Natural killer cell (primary cell): ENCODE data around the gene STK32B. TPM values are rescaled to one million over a fixed set of nuclear protein-coding genes. Genes with fewer than 3 reads are reported as not detected.

Source experiments
- ATAC-seq, 3 donors: fragments of 150-1000 bp in 2 of 3; fragments of 200-7000 bp in 1 of 3; cut with Tn5 transposase; 1 replicate in 1 of 3; 2 replicates in 2 of 3; pipeline ENCODE4 v1.10.0; 2021; ENCODE audit warnings: mild to moderate bottlenecking in 2 of 3, moderate library complexity in 2 of 3
- DNase-seq, 2 donors: peaks; one replicate each; pipeline versions ENCODE4 v3.0.0 to v3.0.0-alpha.2; 2013 to 2021; ENCODE audit warnings: mixed read lengths in 1 of 2
- H3K27ac ChIP-seq: one replicate; pipeline ENCODE4 v1.5.1; 2013; ENCODE audit warnings: mild to moderate bottlenecking, low read length
- H3K27me3 ChIP-seq: one replicate; pipeline ENCODE4 v1.6.1; 2013; ENCODE audit warnings: low read length; ENCODE audit not compliant: control insufficient read depth, insufficient read depth
- H3K36me3 ChIP-seq: one replicate; pipeline ENCODE4 v1.6.1; 2013; ENCODE audit warnings: low read length; ENCODE audit not compliant: control insufficient read depth, insufficient read depth
- H3K4me1 ChIP-seq: one replicate; pipeline ENCODE4 v1.6.1; 2013; ENCODE audit warnings: low read length; ENCODE audit not compliant: control insufficient read depth, insufficient read depth
- H3K4me3 ChIP-seq: one replicate; pipeline ENCODE4 v1.5.1; 2013; ENCODE audit warnings: low read length
- H3K9me3 ChIP-seq: one replicate; pipeline ENCODE4 v1.6.1; 2013; ENCODE audit warnings: low read length; ENCODE audit not compliant: control insufficient read depth, insufficient read depth
- H3K27ac Mint-ChIP-seq, 2 donors: one replicate each; pipeline ENCODE4 v1.8.0; 2022; ENCODE audit warnings: mild to moderate bottlenecking in 2 of 2, mixed read lengths in 2 of 2, moderate library complexity in 1 of 2
- H3K27me3 Mint-ChIP-seq, 2 donors: one replicate each; pipeline ENCODE4 v1.8.0; 2022; ENCODE audit warnings: low read depth in 2 of 2, mixed read lengths in 2 of 2
- H3K36me3 Mint-ChIP-seq: one replicate; pipeline ENCODE4 v1.8.0; 2022; ENCODE audit warnings: mixed read lengths
- H3K4me1 Mint-ChIP-seq, 2 donors: one replicate each; pipeline ENCODE4 v1.8.0; 2022; ENCODE audit warnings: mixed read lengths in 2 of 2
- H3K4me3 Mint-ChIP-seq: one replicate; pipeline ENCODE4 v1.8.0; 2022; ENCODE audit warnings: mild to moderate bottlenecking, moderate library complexity, mixed read lengths
- H3K9me3 Mint-ChIP-seq, 2 donors: one replicate each; pipeline ENCODE4 v1.8.0; 2022; ENCODE audit warnings: mixed read lengths in 2 of 2
- CTCF ChIP-seq: fragments of 200-600 bp; IDR thresholded peaks from one replicate; pipeline ENCODE4 v1.8.0; 2022; ENCODE audit warnings: antibody characterized with exemption
- WGBS: methylation state at CpG from one replicate; pipeline ENCODE4 v1.1.7; 2013; ENCODE audit warnings: missing lambda C conversion rate; ENCODE audit not compliant: insufficient coverage; 5-methylcytosine and 5-hydroxymethylcytosine counted together
- intact Hi-C: fragments of 100-400 bp; cut with micrococcal nuclease; formaldehyde crosslinking; loops from one replicate; pipeline ENCODE4 v1.14.2; 2022
- total RNA-seq, 4 donors: library from RNA; stranded (reverse); fragments of 120-200 nt in 1 of 4; gene quantifications; one replicate each; pipeline versions ENCODE4 v1.2.3 to v1.2.4, GENCODE V29; 2013 to 2022

Gene STK32B
- total RNA-seq, 3 donors from 2014 or later (not counting 1 experiment from before 2014, with no cell fraction given) = 0.32 to 0.33 TPM; not detected in 1

DNA sequence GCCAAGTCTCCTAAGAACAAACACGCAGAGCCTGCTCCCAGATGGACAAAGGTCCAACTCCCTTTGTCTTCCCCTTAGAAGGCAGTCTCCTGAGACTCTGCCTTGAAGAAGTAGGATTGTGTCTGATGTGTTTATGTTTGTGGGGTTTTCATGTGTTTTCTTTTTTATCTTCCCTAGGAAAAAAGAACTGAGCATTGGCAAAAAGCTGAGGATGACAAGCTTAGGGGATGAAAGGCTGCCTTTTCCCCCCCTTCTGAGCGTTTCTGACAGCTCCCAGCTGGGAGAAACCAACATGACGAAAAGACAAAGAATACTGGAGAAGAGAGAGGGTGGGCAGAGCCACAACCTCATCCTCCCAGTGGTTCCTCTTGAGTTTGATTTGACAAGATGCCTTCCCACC, 475.9 kb downstream of the STK32B start:
- H3K27me3 Mint-ChIP-seq = peaks cover 0 to 8% of the 10 kb centered on the region in 2 donors
- Histone ChIP-seq H3K27me3 (no peaks in the 10 kb centered on the region), H3K36me3 (no peaks in the 10 kb centered on the region), H3K4me3 (no peak overlapping the region), H3K9me3 (no peaks in the 10 kb centered on the region), H3K4me1 (no peaks in the 10 kb centered on the region), H3K27ac (no peak overlapping the region)
- intact Hi-C loops = no loop called here
- no peaks in the 10 kb centered on the region for H3K4me1 Mint-ChIP-seq
- DNase-seq (no peak), ATAC-seq (no peak)
- no peaks in the 10 kb centered on the region for H3K36me3 Mint-ChIP-seq
- WGBS = 67% methylated on average over 2 of the region's 3 CpGs
- no peaks in the 10 kb centered on the region for H3K9me3 Mint-ChIP-seq
- no peak for TF ChIP-seq CTCF
- no peak overlapping the region for H3K27ac Mint-ChIP-seq
- H3K4me3 Mint-ChIP-seq = no peak overlapping the region

- Mint-ChIP-seq H3K4me1 (peaks cover 0 to 7% of the 10 kb centered on the region in 2 donors), H3K4me3 (no peak overlapping the region), H3K36me3 (no peaks in the 10 kb centered on the region), H3K27ac (no peak overlapping the region), H3K9me3 (no peaks in the 10 kb centered on the region), H3K27me3 (peaks cover 0 to 8% of the 10 kb centered on the region in 2 donors)
- no peak overlapping the region for H3K4me3 ChIP-seq
- H3K27me3 ChIP-seq = no peaks in the 10 kb centered on the region
- H3K36me3 ChIP-seq = no peaks in the 10 kb centered on the region
- TF ChIP-seq CTCF = no peak
- peak in 2 of 3 donors; percentile 29 for ATAC-seq
- intact Hi-C loops = no loop called here
- no peaks in the 10 kb centered on the region for H3K4me1 ChIP-seq
- no peaks in the 10 kb centered on the region for H3K9me3 ChIP-seq
- 95% methylated on average over 4 of the region's 4 CpGs for WGBS
- no peak for DNase-seq
- H3K27ac ChIP-seq = no peak overlapping the region
Observed at GRCh38 chr4:5528031-5528436, 476.8 kb downstream of the STK32B start.

- no peak overlapping the region for H3K4me3 Mint-ChIP-seq
Observed at GRCh38 chr4:5532100-5532499, 480.8 kb downstream of the STK32B start.

More at GRCh38 chr4:5532100-5532499, 480.8 kb downstream of the STK32B start:
- intact Hi-C loops = no loop called here
- no peak for TF ChIP-seq CTCF
- Mint-ChIP-seq H3K9me3 (peaks cover 2% of the 10 kb centered on the region in 2 donors), H3K4me1 (peaks cover 21 to 32% of the 10 kb centered on the region in 2 donors), H3K27ac (no peak overlapping the region), H3K27me3 (peaks cover 5 to 10% of the 10 kb centered on the region in 2 donors), H3K36me3 (no peaks in the 10 kb centered on the region)
- H3K27ac ChIP-seq = no peak overlapping the region
- no peaks in the 10 kb centered on the region for H3K36me3 ChIP-seq
- DNase-seq (no peak), ATAC-seq (no peak)
- WGBS = 85% methylated on average over 2 of the region's 2 CpGs
- H3K9me3 ChIP-seq = peaks cover 7% of the 10 kb centered on the region
- no peaks in the 10 kb centered on the region for H3K27me3 ChIP-seq
- peaks cover 9% of the 10 kb centered on the region for H3K4me1 ChIP-seq
- H3K4me3 ChIP-seq = no peak overlapping the region
